Fibroblast of pulmonary artery (primary cell): ENCODE data around the gene FBRS.

Experiments
- DNase-seq: peaks from one replicate; pipeline ENCODE4 v3.0.0-alpha.2; 2010; ENCODE audit warnings: low read depth
- H3K4me3 ChIP-seq: replicated peaks from 2 replicates; pipeline ENCODE4 v1.5.1; 2011; ENCODE audit warnings: low read depth, mild to moderate bottlenecking, control low read depth, low read length, moderate library complexity
- CTCF ChIP-seq: IDR thresholded peaks from 2 replicates; pipeline ENCODE4 v1.5.1; 2011; ENCODE audit warnings: mild to moderate bottlenecking, control low read depth, low read length, inconsistent platforms; ENCODE audit errors: missing control alignments

FBRS gene

GRCh38 chr16:30657866-30658730 lies at the start of gene FBRS:
Gene FBRS, plus strand, starts transcription at chr16:30658431. Its CDS starts 1,088 bp downstream, at chr16:30659519.
- H3K4me3 ChIP-seq: peak within 1 kb of the TSS; percentile 90
- peak; percentile 48 for TF ChIP-seq CTCF
- DNase-seq: peak; percentile 100

GRCh38 chr16:30609002-30609925 lies 49.0 kb upstream of the FBRS start:
- H3K4me3 ChIP-seq: peak overlapping the region; percentile 68
- peak; percentile 41 for DNase-seq
- TF ChIP-seq CTCF: no peak

GRCh38 chr16:30609926-30610839 lies 48.0 kb upstream of the FBRS start, which contains the start of gene ZNF689:
Gene ZNF689, minus strand, starts transcription at chr16:30610389. Its CDS starts 348 bp downstream, at chr16:30610041.
- peak; percentile 98 for DNase-seq
- H3K4me3 ChIP-seq: peak within 1 kb of the TSS; percentile 68
- TF ChIP-seq CTCF: no peak

- DNase-seq: peak; percentile 50
- TF ChIP-seq CTCF: peak; percentile 61
- no peak overlapping the region for H3K4me3 ChIP-seq
Measured at GRCh38 chr16:30615358-30616091, 42.7 kb upstream of the FBRS start.

- peak; percentile 15 for DNase-seq
- H3K4me3 ChIP-seq: no peak overlapping the region
- TF ChIP-seq CTCF: no peak
Measured at GRCh38 chr16:30619202-30619601, 39.0 kb upstream of the FBRS start.
